OCI-LY7 (cell line): ENCODE data around the gene CTTNBP2. TPM values are rescaled to one million over a fixed set of nuclear protein-coding genes. Genes with fewer than 3 reads are reported as not detected.

ENCODE experiments used
- BruUV-seq: library from RNA; stranded (reverse); fragments of 400-500 nt; replicated peaks from 2 replicates; lab custom pipeline; 2021; lab: Mats Ljungman, UMichigan
- CTCF ChIA-PET: fragments of 300-600 bp; sonication (Branson Sonifier 250); formaldehyde crosslinking; loops from one replicate; lab custom pipeline; 2022; ENCODE audit warnings: antibody characterized with exemption; ENCODE audit not compliant: unreplicated experiment; lab: Charles Lee
- POLR2A ChIA-PET: fragments of 300-600 bp; sonication (Branson Sonifier 250); formaldehyde crosslinking; loops from one replicate; lab custom pipeline; 2022; ENCODE audit warnings: antibody characterized with exemption; lab: Charles Lee
- DNase-seq: peaks from one replicate; pipeline ENCODE4 v3.0.0-alpha.2; 2015; ENCODE audit warnings: low spot score
- H2AFZ ChIP-seq: fragments of 200-600 bp; sonication (generic), shearing (Covaris generic); 2 replicates; pipeline ENCODE4 v1.6.1; 2014; ENCODE audit warnings: mild to moderate bottlenecking, antibody characterized with exemption, low read length, moderate library complexity
- H3K27ac ChIP-seq: fragments of 200-600 bp; sonication (generic); 2 replicates; pipeline ENCODE4 v1.5.1; 2014; ENCODE audit warnings: mixed run types, low read depth, mild to moderate bottlenecking, moderate library complexity, low read length, inconsistent platforms; ENCODE audit not compliant: poor library complexity, severe bottlenecking
- H3K36me3 ChIP-seq: fragments of 200-600 bp; sonication (generic); 2 replicates; pipeline ENCODE4 v1.6.1; 2014; ENCODE audit warnings: mild to moderate bottlenecking, antibody characterized with exemption, low read length, moderate library complexity, mixed read lengths; ENCODE audit not compliant: insufficient read depth
- H3K4me1 ChIP-seq: fragments of 200-600 bp; sonication (generic); 2 replicates; pipeline ENCODE4 v1.5.1; 2014; ENCODE audit warnings: mild to moderate bottlenecking, low read length; ENCODE audit not compliant: insufficient read depth, poor library complexity, severe bottlenecking
- H3K4me2 ChIP-seq: fragments of 200-600 bp; sonication (generic); 2 replicates; pipeline ENCODE4 v1.6.1; 2014; ENCODE audit warnings: mild to moderate bottlenecking, low read length
- H3K4me3 ChIP-seq: fragments of 200-600 bp; sonication (generic); 2 replicates; pipeline ENCODE4 v1.5.1; 2014; ENCODE audit warnings: mild to moderate bottlenecking, low read depth, low read length; ENCODE audit not compliant: poor library complexity, severe bottlenecking
- H3K79me2 ChIP-seq: fragments of 200-600 bp; sonication (generic); 2 replicates; pipeline ENCODE4 v1.6.1; 2016; ENCODE audit warnings: low read depth, mild to moderate bottlenecking, low read length, moderate library complexity, mixed read lengths; ENCODE audit not compliant: insufficient read depth
- H3K9me2 ChIP-seq: fragments of 200-600 bp; sonication (generic); 2 replicates; pipeline ENCODE4 v1.6.1; 2016; ENCODE audit warnings: mild to moderate bottlenecking, low read length, mixed read lengths; ENCODE audit not compliant: insufficient read depth
- H3K9me3 ChIP-seq: fragments of 200-600 bp; sonication (generic); 2 replicates; pipeline ENCODE4 v1.6.1; 2014; ENCODE audit warnings: mild to moderate bottlenecking, mixed run types, low read length, mixed read lengths
- H4K20me1 ChIP-seq: fragments of 200-600 bp; sonication (generic); 2 replicates; pipeline ENCODE4 v1.6.1; 2014; ENCODE audit warnings: mild to moderate bottlenecking, antibody characterized with exemption, low read length, moderate library complexity, mixed read lengths; ENCODE audit not compliant: insufficient read depth
- CTCF ChIP-seq: fragments of 200-600 bp; sonication (generic); conservative IDR thresholded peaks from 2 replicates; pipeline ENCODE4 v1.5.1; 2014; ENCODE audit warnings: mild to moderate bottlenecking, antibody characterized with exemption, low read length, moderate library complexity, mixed read lengths
- EZH2phosphoT487 ChIP-seq: fragments of 200-600 bp; sonication (generic); IDR thresholded peaks from 2 replicates; pipeline ENCODE4 v1.6.1; 2018; ENCODE audit warnings: low read depth, borderline replicate concordance, mild to moderate bottlenecking, mixed run types, antibody characterized with exemption, low read length, moderate library complexity, mixed read lengths
- intact Hi-C: fragments of 100-400 bp; cut with micrococcal nuclease; formaldehyde crosslinking; loops from one replicate; pipeline ENCODE4 v1.10.0; 2022; ENCODE audit not compliant: unreplicated experiment
- total RNA-seq, 2 experiments: library from RNA; depleted of rRNA in 1 of 2; stranded (reverse); fragments of >200 nt in 1 of 2; shearing (Covaris generic) in 1 of 2; gene quantifications; 2 replicates each; pipeline ENCODE4 v1.2.3, GENCODE V29; 2014 to 2022

CTTNBP2 gene
- total RNA-seq, 2 experiments from 2014 or later, result not detected

GRCh38 chr7:117704063-117704462, 169.2 kb downstream of the CTTNBP2 start:
- Histone ChIP-seq H3K9me2 (no peaks in the 10 kb centered on the region), H3K4me1 (no peaks in the 10 kb centered on the region), H3K9me3 (no peaks in the 10 kb centered on the region), H2AFZ (no peak overlapping the region), H3K4me3 (no peak overlapping the region), H3K4me2 (no peak overlapping the region), H3K36me3 (no peaks in the 10 kb centered on the region), H3K27ac (no peak overlapping the region), H3K79me2 (no peaks in the 10 kb centered on the region), H4K20me1 (no peaks in the 10 kb centered on the region)
- intact Hi-C loops, result no loop called here
- CTCF ChIA-PET, result no interaction called here
- no peak for DNase-seq
- no TSS peak for BruUV-seq
- POLR2A ChIA-PET, result interaction anchor here (0.6 kb wide), 2 partner anchors 19 to 121 kb away, joined by 3 read pairs; no protein-coding TSS in a partner anchor
- TF ChIP-seq EZH2phosphoT487 (no peak), CTCF (no peak)

- Histone ChIP-seq H2AFZ (no peak overlapping the region), H3K4me3 (no peak overlapping the region), H3K27ac (no peak overlapping the region), H3K4me2 (no peak overlapping the region), H3K36me3 (no peaks in the 10 kb centered on the region), H3K9me2 (no peaks in the 10 kb centered on the region), H4K20me1 (no peaks in the 10 kb centered on the region), H3K9me3 (no peaks in the 10 kb centered on the region), H3K4me1 (no peaks in the 10 kb centered on the region), H3K79me2 (no peaks in the 10 kb centered on the region)
- no peak for DNase-seq
- TF ChIP-seq EZH2phosphoT487 (no peak), CTCF (no peak)
- CTCF ChIA-PET, result no interaction called here
- BruUV-seq, result no TSS peak
- POLR2A ChIA-PET, result interaction anchor here (0.7 kb wide), 1 partner anchor 534 kb away, joined by 4 read pairs; no protein-coding TSS in a partner anchor
- intact Hi-C loops, result no loop called here
These were observed 175.2 kb downstream of the CTTNBP2 start for GRCh38 chr7:117698018-117698417.

GRCh38 chr7:117692338-117692737, 180.9 kb downstream of the CTTNBP2 start:
- no peak overlapping the region for H2AFZ ChIP-seq
- intact Hi-C loops, result no loop called here
- H3K4me2 ChIP-seq, result no peak overlapping the region
- no peaks in the 10 kb centered on the region for H3K79me2 ChIP-seq
- H3K4me3 ChIP-seq, result no peak overlapping the region
- no peaks in the 10 kb centered on the region for H3K4me1 ChIP-seq
- DNase-seq, result no peak
- H3K27ac ChIP-seq, result no peak overlapping the region
- no peaks in the 10 kb centered on the region for H3K9me2 ChIP-seq
- TF ChIP-seq CTCF (no peak), EZH2phosphoT487 (no peak)
- POLR2A ChIA-PET, result interaction anchor here (0.7 kb wide), 1 partner anchor 16 kb away, joined by 6 read pairs; no protein-coding TSS in a partner anchor
- CTCF ChIA-PET, result no interaction called here
- no peaks in the 10 kb centered on the region for H3K9me3 ChIP-seq
- no TSS peak for BruUV-seq
- H3K36me3 ChIP-seq, result no peaks in the 10 kb centered on the region
- no peaks in the 10 kb centered on the region for H4K20me1 ChIP-seq
